Measurements from ENCODE around the gene SCT.

SCT gene

GRCh38 chr11:597166-597725 is 29.7 kb downstream of the SCT start:
- Histone ChIP-seq H3K27me3 (ENCODE audit: insufficient read depth, poor library complexity, severe bottlenecking) (no peaks in the 10 kb centered on the region), H3K4me3 (replicated peaks; ENCODE audit: insufficient read depth, low read length) (no peak overlapping the region), H3K27ac (replicated peaks) (no peak overlapping the region)
- no peak for TF ChIP-seq GABPA (IDR thresholded peaks at IDR 0.05; ENCODE audit: low read depth)
- TF ChIP-seq REST (IDR thresholded peaks at IDR 0.05; ENCODE audit: insufficient replicate concordance, low read depth) = no peak
- TF ChIP-seq SPI1 (IDR thresholded peaks at IDR 0.05; ENCODE audit: borderline replicate concordance, low read depth) = no peak
- no peak for TF ChIP-seq CTCF (IDR thresholded peaks at IDR 0.05; ENCODE audit: insufficient read depth, low read length)
- no peak for TF ChIP-seq POLR2AphosphoS5 (IDR thresholded peaks at IDR 0.05; ENCODE audit: low read depth)
- DNase-seq (ENCODE audit: low read depth in 1 of 2, low spot score in 1 of 2) = no peak

- 0 out of 2 replicates have a peak overlapping the region, but pooled peaks have one; percentile 23 for H3K27ac ChIP-seq (replicated peaks)
- no peaks in the 10 kb centered on the region for H3K27me3 ChIP-seq (ENCODE audit: insufficient read depth, poor library complexity, severe bottlenecking)
- no peak for TF ChIP-seq CTCF (IDR thresholded peaks at IDR 0.05; ENCODE audit: insufficient read depth, low read length)
- TF ChIP-seq POLR2AphosphoS5 (IDR thresholded peaks at IDR 0.05; ENCODE audit: low read depth) = peak; percentile 47; the same call in 1 of the 2 replicates
- DNase-seq (ENCODE audit: low read depth in 1 of 2, low spot score in 1 of 2) = peak in 1 of 2 experiments; percentile 48
- no peak overlapping the region for H3K4me3 ChIP-seq (replicated peaks; ENCODE audit: insufficient read depth, low read length)
Observed at GRCh38 chr11:596374-596773, 30.6 kb downstream of the SCT start.

GRCh38 chr11:595400-595799 is 31.6 kb downstream of the SCT start:
- Histone ChIP-seq H3K27ac (replicated peaks) (no peak overlapping the region), H3K4me3 (replicated peaks; ENCODE audit: insufficient read depth, low read length) (no peak overlapping the region), H3K27me3 (ENCODE audit: insufficient read depth, poor library complexity, severe bottlenecking) (no peaks in the 10 kb centered on the region)
- DNase-seq (ENCODE audit: low read depth in 1 of 2, low spot score in 1 of 2) = no peak
- TF ChIP-seq GABPA (IDR thresholded peaks at IDR 0.05; ENCODE audit: low read depth) (no peak), POLR2AphosphoS5 (IDR thresholded peaks at IDR 0.05; ENCODE audit: low read depth) (0 out of 2 replicates have a peak, but pooled peaks have one; percentile 24)

GRCh38 chr11:593347-593746 is 33.6 kb downstream of the SCT start:
- Histone ChIP-seq H3K4me3 (replicated peaks; ENCODE audit: insufficient read depth, low read length) (no peak overlapping the region), H3K27me3 (ENCODE audit: insufficient read depth, poor library complexity, severe bottlenecking) (no peaks in the 10 kb centered on the region), H3K27ac (replicated peaks) (no peak overlapping the region)
- no peak for DNase-seq (ENCODE audit: low read depth in 1 of 2, low spot score in 1 of 2)
- TF ChIP-seq SPI1 (IDR thresholded peaks at IDR 0.05; ENCODE audit: borderline replicate concordance, low read depth) = no peak
- TF ChIP-seq POLR2AphosphoS5 (IDR thresholded peaks at IDR 0.05; ENCODE audit: low read depth) = no peak
- TF ChIP-seq CTCF (IDR thresholded peaks at IDR 0.05; ENCODE audit: insufficient read depth, low read length) = no peak
- no peak for TF ChIP-seq REST (IDR thresholded peaks at IDR 0.05; ENCODE audit: insufficient replicate concordance, low read depth)
- no peak for TF ChIP-seq GABPA (IDR thresholded peaks at IDR 0.05; ENCODE audit: low read depth)
